OCI-LY7 (cell line): Measurements from ENCODE around the gene SOBP. TPM values are rescaled to one million over a fixed set of nuclear protein-coding genes. Genes with fewer than 3 reads are reported as not detected.

Experiments used
- BruUV-seq: library from RNA; stranded (reverse); fragments of 400-500 nt; replicated peaks from 2 replicates; lab custom pipeline; 2021; lab: Mats Ljungman, UMichigan
- CTCF ChIA-PET: fragments of 300-600 bp; sonication (Branson Sonifier 250); formaldehyde crosslinking; loops from one replicate; lab custom pipeline; 2022; ENCODE audit warnings: antibody characterized with exemption; ENCODE audit not compliant: unreplicated experiment; lab: Charles Lee
- POLR2A ChIA-PET: fragments of 300-600 bp; sonication (Branson Sonifier 250); formaldehyde crosslinking; loops from one replicate; lab custom pipeline; 2022; ENCODE audit warnings: antibody characterized with exemption; lab: Charles Lee
- DNase-seq: peaks from one replicate; pipeline ENCODE4 v3.0.0-alpha.2; 2015; ENCODE audit warnings: low spot score
- H2AFZ ChIP-seq: fragments of 200-600 bp; sonication (generic), shearing (Covaris generic); 2 replicates; pipeline ENCODE4 v1.6.1; 2014; ENCODE audit warnings: mild to moderate bottlenecking, antibody characterized with exemption, low read length, moderate library complexity
- H3K27ac ChIP-seq: fragments of 200-600 bp; sonication (generic); 2 replicates; pipeline ENCODE4 v1.5.1; 2014; ENCODE audit warnings: mixed run types, low read depth, mild to moderate bottlenecking, moderate library complexity, low read length, inconsistent platforms; ENCODE audit not compliant: poor library complexity, severe bottlenecking
- H3K36me3 ChIP-seq: fragments of 200-600 bp; sonication (generic); 2 replicates; pipeline ENCODE4 v1.6.1; 2014; ENCODE audit warnings: mild to moderate bottlenecking, antibody characterized with exemption, low read length, moderate library complexity, mixed read lengths; ENCODE audit not compliant: insufficient read depth
- H3K4me1 ChIP-seq: fragments of 200-600 bp; sonication (generic); 2 replicates; pipeline ENCODE4 v1.5.1; 2014; ENCODE audit warnings: mild to moderate bottlenecking, low read length; ENCODE audit not compliant: insufficient read depth, poor library complexity, severe bottlenecking
- H3K4me2 ChIP-seq: fragments of 200-600 bp; sonication (generic); 2 replicates; pipeline ENCODE4 v1.6.1; 2014; ENCODE audit warnings: mild to moderate bottlenecking, low read length
- H3K4me3 ChIP-seq: fragments of 200-600 bp; sonication (generic); 2 replicates; pipeline ENCODE4 v1.5.1; 2014; ENCODE audit warnings: mild to moderate bottlenecking, low read depth, low read length; ENCODE audit not compliant: poor library complexity, severe bottlenecking
- H3K79me2 ChIP-seq: fragments of 200-600 bp; sonication (generic); 2 replicates; pipeline ENCODE4 v1.6.1; 2016; ENCODE audit warnings: low read depth, mild to moderate bottlenecking, low read length, moderate library complexity, mixed read lengths; ENCODE audit not compliant: insufficient read depth
- H3K9me2 ChIP-seq: fragments of 200-600 bp; sonication (generic); 2 replicates; pipeline ENCODE4 v1.6.1; 2016; ENCODE audit warnings: mild to moderate bottlenecking, low read length, mixed read lengths; ENCODE audit not compliant: insufficient read depth
- H3K9me3 ChIP-seq: fragments of 200-600 bp; sonication (generic); 2 replicates; pipeline ENCODE4 v1.6.1; 2014; ENCODE audit warnings: mild to moderate bottlenecking, mixed run types, low read length, mixed read lengths
- H4K20me1 ChIP-seq: fragments of 200-600 bp; sonication (generic); 2 replicates; pipeline ENCODE4 v1.6.1; 2014; ENCODE audit warnings: mild to moderate bottlenecking, antibody characterized with exemption, low read length, moderate library complexity, mixed read lengths; ENCODE audit not compliant: insufficient read depth
- EZH2phosphoT487 ChIP-seq: fragments of 200-600 bp; sonication (generic); IDR thresholded peaks from 2 replicates; pipeline ENCODE4 v1.6.1; 2018; ENCODE audit warnings: low read depth, borderline replicate concordance, mild to moderate bottlenecking, mixed run types, antibody characterized with exemption, low read length, moderate library complexity, mixed read lengths
- intact Hi-C: fragments of 100-400 bp; cut with micrococcal nuclease; formaldehyde crosslinking; loops from one replicate; pipeline ENCODE4 v1.10.0; 2022; ENCODE audit not compliant: unreplicated experiment
- total RNA-seq, 2 experiments: library from RNA; depleted of rRNA in 1 of 2; stranded (reverse); fragments of >200 nt in 1 of 2; shearing (Covaris generic) in 1 of 2; gene quantifications; 2 replicates each; pipeline ENCODE4 v1.2.3, GENCODE V29; 2014 to 2022
- TF ChIP-seq, protein P1 (sequence below): fragments of 200-600 bp; sonication (generic); conservative IDR thresholded peaks from 2 replicates; pipeline ENCODE4 v1.5.1; 2014; ENCODE audit warnings: mild to moderate bottlenecking, antibody characterized with exemption, low read length, moderate library complexity, mixed read lengths

Gene SOBP
- total RNA-seq, 2 experiments from 2014 or later: 21.5 to 29.4 TPM

DNA sequence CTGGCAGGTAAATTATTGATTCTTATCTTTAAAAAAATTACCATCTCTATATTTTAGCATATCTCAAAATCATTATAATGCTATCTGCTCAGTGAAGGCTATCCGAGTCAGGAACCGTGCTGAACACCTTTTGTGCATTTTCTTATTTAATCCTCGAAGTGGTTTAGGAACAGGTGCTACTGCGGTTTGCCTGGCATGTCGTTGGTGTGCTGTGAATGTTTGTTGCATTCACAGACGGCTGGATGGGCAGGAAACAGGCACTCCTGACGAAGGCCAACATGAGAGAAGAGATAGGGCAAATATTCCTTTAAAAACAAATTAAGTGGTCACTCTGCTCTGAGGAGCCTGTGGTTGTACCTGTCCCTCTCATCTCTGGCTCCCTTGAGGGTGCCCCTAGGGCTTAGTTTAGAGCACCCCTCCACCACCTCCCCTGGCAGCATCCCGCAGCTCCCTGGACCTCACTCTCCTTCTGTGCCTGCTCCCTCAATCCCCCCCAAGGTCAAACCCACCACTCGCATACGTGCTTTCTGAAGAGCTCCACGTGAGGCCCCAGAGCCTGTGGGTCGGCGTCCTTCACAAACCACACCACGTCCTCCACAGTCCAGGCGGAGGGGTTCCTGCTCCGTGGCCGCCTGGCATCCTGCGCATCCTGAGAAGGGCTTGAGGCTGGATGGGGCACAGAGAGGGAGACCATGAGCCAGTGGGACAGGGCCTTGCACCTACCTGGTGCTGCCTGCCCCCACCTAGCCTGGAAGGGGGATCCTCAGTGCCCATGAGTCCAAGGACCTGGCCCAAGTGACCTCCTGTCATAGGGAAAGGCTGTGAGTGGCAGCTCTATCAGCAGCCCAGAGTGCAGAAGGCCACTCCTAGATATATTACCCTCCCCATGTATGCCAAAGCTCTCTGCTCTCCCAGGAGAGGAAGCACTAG, 217.7 kb downstream of the SOBP start:
- Histone ChIP-seq H2AFZ (no peak overlapping the region), H3K9me3 (no peaks in the 10 kb centered on the region), H3K4me2 (no peak overlapping the region), H4K20me1 (no peaks in the 10 kb centered on the region), H3K4me3 (no peak overlapping the region), H3K36me3 (no peaks in the 10 kb centered on the region), H3K79me2 (no peaks in the 10 kb centered on the region), H3K9me2 (no peaks in the 10 kb centered on the region), H3K27ac (no peak overlapping the region), H3K4me1 (peaks cover 13% of the 10 kb centered on the region)
- no TSS peak for BruUV-seq
- ChIA-PET CTCF (no interaction called here), POLR2A (no interaction called here)
- no peak for TF ChIP-seq EZH2phosphoT487
- TF ChIP-seq, protein P1, sequence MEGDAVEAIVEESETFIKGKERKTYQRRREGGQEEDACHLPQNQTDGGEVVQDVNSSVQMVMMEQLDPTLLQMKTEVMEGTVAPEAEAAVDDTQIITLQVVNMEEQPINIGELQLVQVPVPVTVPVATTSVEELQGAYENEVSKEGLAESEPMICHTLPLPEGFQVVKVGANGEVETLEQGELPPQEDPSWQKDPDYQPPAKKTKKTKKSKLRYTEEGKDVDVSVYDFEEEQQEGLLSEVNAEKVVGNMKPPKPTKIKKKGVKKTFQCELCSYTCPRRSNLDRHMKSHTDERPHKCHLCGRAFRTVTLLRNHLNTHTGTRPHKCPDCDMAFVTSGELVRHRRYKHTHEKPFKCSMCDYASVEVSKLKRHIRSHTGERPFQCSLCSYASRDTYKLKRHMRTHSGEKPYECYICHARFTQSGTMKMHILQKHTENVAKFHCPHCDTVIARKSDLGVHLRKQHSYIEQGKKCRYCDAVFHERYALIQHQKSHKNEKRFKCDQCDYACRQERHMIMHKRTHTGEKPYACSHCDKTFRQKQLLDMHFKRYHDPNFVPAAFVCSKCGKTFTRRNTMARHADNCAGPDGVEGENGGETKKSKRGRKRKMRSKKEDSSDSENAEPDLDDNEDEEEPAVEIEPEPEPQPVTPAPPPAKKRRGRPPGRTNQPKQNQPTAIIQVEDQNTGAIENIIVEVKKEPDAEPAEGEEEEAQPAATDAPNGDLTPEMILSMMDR: no peak
- no peak for DNase-seq
- intact Hi-C loops: loop anchor here (10.0 kb wide), 1 partner anchor 137 kb away; no protein-coding TSS in a partner anchor

GRCh38 chr6:107708435-107708834, 218.5 kb downstream of the SOBP start:
- Histone ChIP-seq H3K4me1 (peaks cover 21% of the 10 kb centered on the region), H3K9me3 (no peaks in the 10 kb centered on the region), H3K4me3 (no peak overlapping the region), H3K4me2 (no peak overlapping the region), H4K20me1 (no peaks in the 10 kb centered on the region), H3K79me2 (no peaks in the 10 kb centered on the region), H3K27ac (no peak overlapping the region), H2AFZ (no peak overlapping the region), H3K9me2 (no peaks in the 10 kb centered on the region), H3K36me3 (no peaks in the 10 kb centered on the region)
- CTCF ChIA-PET: no interaction called here
- POLR2A ChIA-PET: interaction anchor here (0.8 kb wide), 1 partner anchor 85 kb away, joined by 3 read pairs; no protein-coding TSS in a partner anchor
- TF ChIP-seq EZH2phosphoT487: no peak
- TF ChIP-seq, protein P1: no peak
- DNase-seq: no peak
- BruUV-seq: no TSS peak
- intact Hi-C loops: loop anchor here (10.0 kb wide), 1 partner anchor 136 kb away; no protein-coding TSS in a partner anchor

DNA sequence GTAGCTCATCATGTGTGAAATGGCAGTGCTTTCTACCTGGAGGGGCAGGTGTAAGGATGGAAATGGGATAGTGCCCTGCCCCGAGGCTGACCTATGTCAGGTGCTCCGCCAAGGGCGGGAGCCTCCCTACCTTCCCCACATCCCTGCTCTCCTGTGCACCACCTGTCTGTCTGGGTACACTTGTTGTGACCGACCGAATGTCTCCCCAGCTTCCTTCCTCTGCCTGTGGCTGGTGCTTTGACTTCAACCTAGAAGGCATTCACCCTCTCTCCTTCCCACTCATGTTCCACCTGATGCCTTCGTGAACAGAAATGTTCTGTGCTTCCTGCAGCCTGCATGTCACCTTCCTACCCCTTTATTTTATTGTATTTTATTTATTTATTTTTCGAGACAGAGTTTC, 219.4 kb downstream of the SOBP start:
- Histone ChIP-seq H3K4me3 (no peak overlapping the region), H3K9me2 (no peaks in the 10 kb centered on the region), H3K4me2 (no peak overlapping the region), H3K4me1 (peaks cover 29% of the 10 kb centered on the region), H3K27ac (no peak overlapping the region), H3K79me2 (no peaks in the 10 kb centered on the region), H4K20me1 (no peaks in the 10 kb centered on the region), H3K9me3 (no peaks in the 10 kb centered on the region), H2AFZ (no peak overlapping the region), H3K36me3 (no peaks in the 10 kb centered on the region)
- no peak for DNase-seq
- BruUV-seq: no TSS peak
- TF ChIP-seq, protein P1: no peak
- no peak for TF ChIP-seq EZH2phosphoT487
- POLR2A ChIA-PET: interaction anchor here (0.6 to 0.8 kb wide), 2 partner anchors 17 to 86 kb away, joined by 3 read pairs; no protein-coding TSS in a partner anchor
- CTCF ChIA-PET: no interaction called here
- intact Hi-C loops: loop anchor here (10.0 kb wide), 1 partner anchor 135 kb away; no protein-coding TSS in a partner anchor
